Ishikawa (cell line): Measurements from ENCODE around the gene LRRC10.

Experiments
- CEBPB ChIP-seq: IDR thresholded peaks from 2 replicates; pipeline ENCODE4 v1.6.1; 2012
- CREB1 ChIP-seq: IDR thresholded peaks from 2 replicates; pipeline ENCODE4 v1.6.1; 2012; ENCODE audit warnings: low read depth
- EGR1 ChIP-seq: IDR thresholded peaks from 2 replicates; pipeline ENCODE4 v1.6.1; 2012
- EP300 ChIP-seq: IDR thresholded peaks from 2 replicates; pipeline ENCODE4 v1.6.1; 2012; ENCODE audit warnings: borderline replicate concordance
- FOXM1 ChIP-seq: IDR thresholded peaks from 2 replicates; pipeline ENCODE4 v1.6.1; 2012; ENCODE audit warnings: low read depth, borderline replicate concordance
- NFIC ChIP-seq: IDR thresholded peaks from 2 replicates; pipeline ENCODE4 v1.6.1; 2012
- RAD21 ChIP-seq: IDR thresholded peaks from 2 replicates; pipeline ENCODE4 v1.6.1; 2012; ENCODE audit warnings: low read depth
- REST ChIP-seq: IDR thresholded peaks from 2 replicates; pipeline ENCODE4 v1.6.1; 2012; ENCODE audit warnings: low read depth, mild to moderate bottlenecking
- TAF1 ChIP-seq: IDR thresholded peaks from 2 replicates; pipeline ENCODE4 v1.6.1; 2012; ENCODE audit warnings: low read depth, mild to moderate bottlenecking
- TCF12 ChIP-seq: IDR thresholded peaks from 2 replicates; pipeline ENCODE4 v1.6.1; 2012; ENCODE audit warnings: low read depth
- TEAD4 ChIP-seq: IDR thresholded peaks from 2 replicates; pipeline ENCODE4 v1.6.1; 2012
- USF1 ChIP-seq: IDR thresholded peaks from 2 replicates; pipeline ENCODE4 v1.6.1; 2012
- YY1 ChIP-seq: IDR thresholded peaks from 2 replicates; pipeline ENCODE4 v1.6.1; 2012; ENCODE audit warnings: low read depth
- ZBTB7A ChIP-seq: IDR thresholded peaks from 2 replicates; pipeline ENCODE4 v1.6.1; 2012; ENCODE audit warnings: low read depth
- TF ChIP-seq, protein P1 (sequence below): IDR thresholded peaks from 2 replicates; pipeline ENCODE4 v1.6.1; 2012

Gene LRRC10

DNA sequence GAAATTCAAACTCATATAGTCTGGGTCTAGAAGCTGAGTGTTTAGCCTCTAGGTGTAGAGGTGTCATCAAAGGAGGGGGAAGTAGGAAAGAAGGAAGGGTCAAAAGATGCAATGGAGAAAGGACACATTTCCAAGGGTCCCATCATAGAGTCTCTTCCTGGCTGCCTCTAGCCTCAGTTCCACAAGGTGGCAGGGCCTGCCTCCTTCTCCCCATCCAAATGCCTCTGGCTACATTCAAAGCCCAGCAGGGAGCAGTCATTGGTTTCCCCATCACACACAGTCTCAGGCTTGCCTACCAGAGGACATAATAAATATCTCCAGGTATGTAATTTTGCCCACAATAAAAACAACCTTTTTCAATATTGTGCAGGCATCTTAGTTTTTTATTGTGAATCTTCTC, 27.5 kb downstream of the LRRC10 start:
- peak; percentile 36; the same call in 1 of the 2 replicates for TF ChIP-seq RAD21
- TF ChIP-seq REST, result no peak

- TF ChIP-seq FOXM1 (no peak), RAD21 (no peak), EGR1 (no peak), CREB1 (no peak), REST (no peak), TEAD4 (no peak), NFIC (no peak), ZBTB7A (no peak), EP300 (no peak)
- TF ChIP-seq, protein P1, sequence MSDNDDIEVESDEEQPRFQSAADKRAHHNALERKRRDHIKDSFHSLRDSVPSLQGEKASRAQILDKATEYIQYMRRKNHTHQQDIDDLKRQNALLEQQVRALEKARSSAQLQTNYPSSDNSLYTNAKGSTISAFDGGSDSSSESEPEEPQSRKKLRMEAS, result no peak
Measured at GRCh38 chr12:69580074-69580473, 30.6 kb downstream of the LRRC10 start.

- TF ChIP-seq TCF12 (no peak), REST (no peak), TAF1 (no peak), FOXM1 (no peak), USF1 (no peak), EP300 (no peak), CREB1 (no peak), TEAD4 (no peak), YY1 (no peak), RAD21 (no peak), NFIC (no peak), CEBPB (no peak), ZBTB7A (no peak)
- TF ChIP-seq, protein P1, result no peak
Measured at GRCh38 chr12:69579029-69579428, 31.7 kb downstream of the LRRC10 start.

DNA sequence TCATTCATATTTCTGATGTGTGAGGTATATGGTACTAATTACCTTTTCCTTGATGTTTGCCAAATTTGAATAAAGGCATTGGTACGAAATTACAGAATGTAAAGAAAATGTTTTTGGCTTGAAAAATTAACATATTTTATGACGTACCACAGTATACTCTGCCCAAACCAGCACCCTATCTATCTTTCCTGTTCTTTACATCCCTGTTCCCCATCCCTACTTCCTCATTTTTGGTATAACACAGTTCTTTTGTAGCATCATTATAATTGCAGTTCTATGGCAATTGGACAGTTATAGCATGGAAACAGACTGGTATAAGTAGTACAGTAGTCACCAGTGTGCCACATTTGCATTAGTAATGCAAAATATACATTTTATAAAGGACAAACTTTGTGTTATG, 32.4 kb downstream of the LRRC10 start:
- no peak for TF ChIP-seq YY1
- TF ChIP-seq FOXM1, result no peak
- no peak for TF ChIP-seq TAF1
- TF ChIP-seq, protein P1, result no peak
- no peak for TF ChIP-seq CEBPB
- TF ChIP-seq NFIC, result no peak
- no peak for TF ChIP-seq TCF12
- no peak for TF ChIP-seq TEAD4
- no peak for TF ChIP-seq ZBTB7A
- no peak for TF ChIP-seq RAD21
- no peak for TF ChIP-seq EP300
- TF ChIP-seq USF1, result no peak

GRCh38 chr12:69575346-69575745, 35.4 kb downstream of the LRRC10 start:
- TF ChIP-seq EP300, result no peak
- TF ChIP-seq, protein P1, result no peak
- no peak for TF ChIP-seq ZBTB7A
- TF ChIP-seq TEAD4, result no peak
- TF ChIP-seq FOXM1, result no peak
- TF ChIP-seq TCF12, result no peak
- TF ChIP-seq EGR1, result no peak
- no peak for TF ChIP-seq USF1
- no peak for TF ChIP-seq TAF1
- no peak for TF ChIP-seq NFIC
- no peak for TF ChIP-seq RAD21
- no peak for TF ChIP-seq REST
- TF ChIP-seq YY1, result no peak
- TF ChIP-seq CEBPB, result no peak
- no peak for TF ChIP-seq CREB1
